Common myeloid progenitor, CD34-positive (primary cell): Measurements from ENCODE around the gene BNC2.

Experiments used
- CTCF ChIA-PET: fragments of 350-600 bp; sonication (Branson Sonifier 250); formaldehyde crosslinking; loops from one replicate; lab custom pipeline; 2021; ENCODE audit warnings: antibody characterized with exemption; lab: Charles Lee
- POLR2A ChIA-PET: fragments of 350-600 bp; sonication (Branson Sonifier 250); formaldehyde crosslinking; loops from one replicate; lab custom pipeline; 2021; ENCODE audit warnings: antibody characterized with exemption; lab: Charles Lee
- DNase-seq, 3 donors: peaks; one replicate each; pipeline versions ENCODE4 v3.0.0 to v3.0.0-alpha.2; 2013
- H3K27ac ChIP-seq, 2 experiments: 1 replicate in 1 of 2; 2 replicates in 1 of 2; pipeline ENCODE4 v1.7.0; 2013; ENCODE audit warnings: inconsistent platforms in 2 of 2, low read length in 2 of 2, mild to moderate bottlenecking in 2 of 2, low read depth in 1 of 2, moderate library complexity in 1 of 2; ENCODE audit not compliant: severe bottlenecking in 2 of 2, insufficient read depth in 1 of 2, poor library complexity in 1 of 2
- H3K27me3 ChIP-seq, 5 experiments: replicated peaks in 2 of 5; 1 replicate in 3 of 5; 2 replicates in 2 of 5; pipeline versions ENCODE4 v1.6.1 to v1.7.0; 2013; ENCODE audit warnings: low read length in 4 of 5, mild to moderate bottlenecking in 2 of 5, moderate library complexity in 2 of 5, inconsistent platforms in 1 of 5; ENCODE audit not compliant: insufficient read depth in 5 of 5, control insufficient read depth in 4 of 5
- H3K36me3 ChIP-seq, 4 experiments: 1 replicate in 2 of 4; 2 replicates in 2 of 4; pipeline versions ENCODE4 v1.6.1 to v1.7.0; 2013; ENCODE audit warnings: low read length in 3 of 4, control low read depth in 1 of 4, mild to moderate bottlenecking in 1 of 4; ENCODE audit not compliant: control insufficient read depth in 4 of 4, insufficient read depth in 4 of 4
- H3K4me1 ChIP-seq, 4 experiments: 1 replicate in 3 of 4; 2 replicates in 1 of 4; pipeline versions ENCODE4 v1.6.1 to v1.7.1; 2013; ENCODE audit warnings: low read length in 3 of 4, mild to moderate bottlenecking in 3 of 4, control low read depth in 1 of 4, inconsistent platforms in 1 of 4, moderate library complexity in 1 of 4; ENCODE audit not compliant: control insufficient read depth in 4 of 4, insufficient read depth in 4 of 4; ENCODE audit errors: control extremely low read depth in 1 of 4
- H3K4me3 ChIP-seq, 7 experiments: 1 replicate in 4 of 7; 2 replicates in 3 of 7; pipeline versions ENCODE4 v1.5.1 to v1.7.0; 2013; ENCODE audit warnings: mild to moderate bottlenecking in 7 of 7, low read length in 6 of 7, moderate library complexity in 6 of 7, inconsistent platforms in 2 of 7, low read depth in 2 of 7, control low read depth in 1 of 7; ENCODE audit not compliant: insufficient read depth in 4 of 7, control insufficient read depth in 1 of 7; ENCODE audit errors: extremely low read depth in 1 of 7
- H3K9me3 ChIP-seq, 5 experiments: 1 replicate in 4 of 5; 2 replicates in 1 of 5; pipeline versions ENCODE4 v1.6.1 to v1.7.1; 2013; ENCODE audit warnings: low read length in 4 of 5, mild to moderate bottlenecking in 2 of 5, inconsistent platforms in 1 of 5, low read depth in 1 of 5, moderate library complexity in 1 of 5; ENCODE audit not compliant: control insufficient read depth in 4 of 5, insufficient read depth in 2 of 5; ENCODE audit errors: control extremely low read depth in 1 of 5
- WGBS: methylation state at CpG from one replicate; pipeline ENCODE4 v1.1.5; 2013; ENCODE audit not compliant: insufficient coverage; 5-methylcytosine and 5-hydroxymethylcytosine counted together

The BNC2 gene

GRCh38 chr9:16690205-16690604, 180.3 kb downstream of the BNC2 start:
- no peak overlapping the region for H3K4me3 ChIP-seq
- CTCF ChIA-PET = no interaction called here
- no peaks in the 10 kb centered on the region for H3K9me3 ChIP-seq
- 100% methylated on average over 1 of the region's 2 CpGs for WGBS
- no peaks in the 10 kb centered on the region for H3K36me3 ChIP-seq
- peaks cover 0 to 5% (median 2%) of the 10 kb centered on the region in 5 experiments for H3K27me3 ChIP-seq
- no peak overlapping the region for H3K27ac ChIP-seq
- POLR2A ChIA-PET = no interaction called here
- no peaks in the 10 kb centered on the region for H3K4me1 ChIP-seq
- no peak for DNase-seq

- Histone ChIP-seq H3K27ac (no peak overlapping the region), H3K36me3 (no peaks in the 10 kb centered on the region), H3K9me3 (no peaks in the 10 kb centered on the region), H3K27me3 (peaks cover 0 to 6% (median 2%) of the 10 kb centered on the region in 5 experiments), H3K4me3 (no peak overlapping the region), H3K4me1 (no peaks in the 10 kb centered on the region)
- ChIA-PET CTCF (no interaction called here), POLR2A (interaction anchor here (0.6 kb wide), 1 partner anchor 54 kb away, joined by 4 read pairs; no protein-coding TSS in a partner anchor)
- no peak for DNase-seq
- WGBS = 90% methylated on average over 1 of the region's 5 CpGs
These were observed 181.0 kb downstream of the BNC2 start for GRCh38 chr9:16689351-16689938.

- no peak for DNase-seq
- Histone ChIP-seq H3K4me3 (no peak overlapping the region), H3K27me3 (peaks cover 0 to 6% (median 2%) of the 10 kb centered on the region in 5 experiments), H3K27ac (no peak overlapping the region), H3K36me3 (no peaks in the 10 kb centered on the region), H3K4me1 (no peaks in the 10 kb centered on the region), H3K9me3 (no peaks in the 10 kb centered on the region)
- POLR2A ChIA-PET = interaction anchor here (0.6 kb wide), 1 partner anchor 54 kb away, joined by 4 read pairs; no protein-coding TSS in a partner anchor
- no CpG with 5 or more reads among the region's 1 CpG for WGBS
- CTCF ChIA-PET = no interaction called here
These were observed 181.7 kb downstream of the BNC2 start for GRCh38 chr9:16688814-16689213.

GRCh38 chr9:16687678-16688369, 182.6 kb downstream of the BNC2 start:
- Histone ChIP-seq H3K9me3 (no peaks in the 10 kb centered on the region), H3K27ac (no peak overlapping the region), H3K4me1 (no peaks in the 10 kb centered on the region), H3K27me3 (peaks cover 0 to 6% (median 0%) of the 10 kb centered on the region in 5 experiments), H3K4me3 (no peak overlapping the region), H3K36me3 (no peaks in the 10 kb centered on the region)
- CTCF ChIA-PET = no interaction called here
- DNase-seq = no peak
- no CpG with 5 or more reads among the region's 5 CpGs for WGBS
- POLR2A ChIA-PET = no interaction called here

GRCh38 chr9:16683326-16683725, 187.1 kb downstream of the BNC2 start:
- no peaks in the 10 kb centered on the region for H3K4me1 ChIP-seq
- H3K4me3 ChIP-seq = no peak overlapping the region
- H3K27me3 ChIP-seq = peaks cover 0 to 6% (median 0%) of the 10 kb centered on the region in 5 experiments
- WGBS = 100% methylated on average over 2 of the region's 2 CpGs
- POLR2A ChIA-PET = no interaction called here
- no peak overlapping the region for H3K27ac ChIP-seq
- H3K9me3 ChIP-seq = no peaks in the 10 kb centered on the region
- DNase-seq = no peak
- CTCF ChIA-PET = no interaction called here
- H3K36me3 ChIP-seq = no peaks in the 10 kb centered on the region

GRCh38 chr9:16682273-16682672, 188.2 kb downstream of the BNC2 start:
- H3K4me3 ChIP-seq = no peak overlapping the region
- 94% methylated on average over 5 of the region's 7 CpGs for WGBS
- peaks cover 0 to 6% (median 0%) of the 10 kb centered on the region in 5 experiments for H3K27me3 ChIP-seq
- ChIA-PET POLR2A (no interaction called here), CTCF (no interaction called here)
- DNase-seq = no peak
- no peak overlapping the region for H3K27ac ChIP-seq
- no peaks in the 10 kb centered on the region for H3K4me1 ChIP-seq
- no peaks in the 10 kb centered on the region for H3K36me3 ChIP-seq
- no peaks in the 10 kb centered on the region for H3K9me3 ChIP-seq

- ChIA-PET CTCF (no interaction called here), POLR2A (no interaction called here)
- no peak overlapping the region for H3K27ac ChIP-seq
- H3K27me3 ChIP-seq = peaks cover 0 to 6% (median 0%) of the 10 kb centered on the region in 5 experiments
- no peaks in the 10 kb centered on the region for H3K9me3 ChIP-seq
- H3K4me1 ChIP-seq = no peaks in the 10 kb centered on the region
- WGBS = 98% methylated on average over 6 of the region's 7 CpGs
- no peak for DNase-seq
- H3K36me3 ChIP-seq = no peaks in the 10 kb centered on the region
- H3K4me3 ChIP-seq = no peak overlapping the region
These were observed 188.8 kb downstream of the BNC2 start for GRCh38 chr9:16681652-16681987.
